ENCODE measurements around the gene SP6. TPM values are rescaled to one million over a fixed set of nuclear protein-coding genes. Genes with fewer than 3 reads are reported as not detected.

The SP6 gene
- total RNA-seq, 2 donors from 2014 or later, result 0.16 to 0.23 TPM

GRCh38 chr17:47801176-47801765 is 49.7 kb downstream of the SP6 start:
- H3K36me3 Mint-ChIP-seq, result no peaks in the 10 kb centered on the region
- no peak for ATAC-seq
- no peak for DNase-seq (ENCODE audit: low spot score in 2 of 2)
- no peaks in the 10 kb centered on the region for H3K9me3 Mint-ChIP-seq
- H3K27ac Mint-ChIP-seq, result peak overlapping the region in 1 of 2 donors; percentile 44

- Mint-ChIP-seq H3K36me3 (no peaks in the 10 kb centered on the region), H3K27ac (peak overlapping the region in 1 of 2 donors; percentile 3), H3K9me3 (no peaks in the 10 kb centered on the region)
- no peak for DNase-seq (ENCODE audit: low spot score in 2 of 2)
- no peak for ATAC-seq
These were observed 50.3 kb downstream of the SP6 start for GRCh38 chr17:47800686-47801085.

DNA sequence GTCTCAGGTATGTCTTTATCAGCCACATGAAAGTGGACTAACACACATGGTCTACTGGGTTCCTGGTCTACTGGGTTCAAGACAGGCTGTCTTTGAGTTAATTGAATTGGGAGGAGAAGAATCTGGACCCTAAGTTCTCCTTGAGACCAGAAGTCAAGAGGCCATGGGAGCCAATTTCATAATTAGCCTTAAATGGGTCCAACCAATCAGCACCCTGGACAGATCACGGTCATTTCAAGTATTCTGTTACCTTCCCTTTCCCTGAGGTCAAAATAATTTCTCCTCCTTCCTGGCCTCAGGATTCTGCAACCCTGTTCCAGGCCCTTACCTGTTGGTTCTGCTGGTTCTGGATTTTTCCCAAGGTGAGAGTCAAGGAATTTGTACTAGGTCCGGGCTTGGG is 53.2 kb downstream of the SP6 start:
- H3K36me3 Mint-ChIP-seq, result no peaks in the 10 kb centered on the region
- H3K9me3 Mint-ChIP-seq, result no peaks in the 10 kb centered on the region
- no peak overlapping the region for H3K27ac Mint-ChIP-seq
- DNase-seq (ENCODE audit: low spot score in 2 of 2), result no peak
- no peak for ATAC-seq

Other genes with a start within 250 kb of the SP6 start
- gene KPNB1, start 201.2 kb downstream of the SP6 start, total RNA-seq, result 100 to 1,000 TPM; 560 to 601 TPM
- gene TBKBP1, start 157.0 kb downstream of the SP6 start, total RNA-seq, result 10 to 100 TPM; 15.4 to 21.4 TPM
- gene TBX21, start 117.9 kb downstream of the SP6 start, total RNA-seq, result 10 to 100 TPM; 39.6 to 73.5 TPM
- 10 to 100 TPM; 23.7 to 29.9 TPM for gene OSBPL7, start 29.4 kb downstream of the SP6 start, total RNA-seq
- gene MRPL10, start 19.6 kb downstream of the SP6 start, total RNA-seq, result 10 to 100 TPM; 68.7 to 84.1 TPM
- gene LRRC46, start 19.5 kb downstream of the SP6 start, total RNA-seq, result under 1 TPM; 0.46 to 0.60 TPM
- gene SCRN2, start 9.9 kb downstream of the SP6 start, total RNA-seq, result 10 to 100 TPM; 30.9 to 34.8 TPM
- gene SP2, start 45.1 kb upstream of the SP6 start, total RNA-seq, result 10 to 100 TPM; 16.4 to 28.9 TPM
- 10 to 100 TPM; 38.3 to 40.0 TPM for gene PNPO, start 90.4 kb upstream of the SP6 start, total RNA-seq
- not detected for gene PRR15L, start 106.7 kb upstream of the SP6 start, total RNA-seq
- gene CDK5RAP3, start 120.0 kb upstream of the SP6 start, total RNA-seq, result 100 to 1,000 TPM; 185 to 221 TPM
- 1 to 10 TPM; 1.3 to 3.6 TPM for gene COPZ2, start 186.6 kb upstream of the SP6 start, total RNA-seq
- gene NFE2L1, start 197.2 kb upstream of the SP6 start, total RNA-seq, result 10 to 100 TPM; 81.9 to 92.5 TPM